ENCODE measurements around the gene ADGRD1.

The ADGRD1 gene

GRCh38 chr12:131041216-131041967, 87.7 kb downstream of the ADGRD1 start:
- Histone ChIP-seq H3K79me2 (ENCODE audit: insufficient read depth, low read length) (no peaks in the 10 kb centered on the region), H3K36me3 (ENCODE audit: insufficient read depth, low read length) (no peaks in the 10 kb centered on the region), H3K4me3 (ENCODE audit: low read depth, low read length, poor library complexity, severe bottlenecking) (no peak overlapping the region), H4K20me1 (ENCODE audit: insufficient read depth, low read length) (no peaks in the 10 kb centered on the region), H3K27ac (ENCODE audit: low read depth, low read length, poor library complexity, severe bottlenecking) (no peak overlapping the region), H3K4me2 (ENCODE audit: low read length) (no peak overlapping the region), H3K9me2 (ENCODE audit: low read depth, low read length) (no peaks in the 10 kb centered on the region), H3F3A (ENCODE audit: insufficient read depth, low read length) (no peaks in the 10 kb centered on the region), H3K4me1 (ENCODE audit: insufficient read depth, low read length, severe bottlenecking) (no peaks in the 10 kb centered on the region), H3K27me3 (ENCODE audit: insufficient read depth, low read length) (no peaks in the 10 kb centered on the region), H2AFZ (ENCODE audit: low read length) (no peak overlapping the region), H3K9me3 (ENCODE audit: low read length) (no peaks in the 10 kb centered on the region), H3K9ac (ENCODE audit: low read length) (no peak overlapping the region)
- TF ChIP-seq CTCF (IDR thresholded peaks at IDR 0.05; ENCODE audit: low read length) (no peak), EZH2 (IDR thresholded peaks at IDR 0.05; ENCODE audit: borderline replicate concordance, low read length) (no peak)

- no peaks in the 10 kb centered on the region for H3K27me3 ChIP-seq (ENCODE audit: insufficient read depth, low read length)
- H3F3A ChIP-seq (ENCODE audit: insufficient read depth, low read length): no peaks in the 10 kb centered on the region
- H3K27ac ChIP-seq (ENCODE audit: low read depth, low read length, poor library complexity, severe bottlenecking): no peak overlapping the region
- H3K36me3 ChIP-seq (ENCODE audit: insufficient read depth, low read length): no peaks in the 10 kb centered on the region
- no peak overlapping the region for H2AFZ ChIP-seq (ENCODE audit: low read length)
- H3K4me3 ChIP-seq (ENCODE audit: low read depth, low read length, poor library complexity, severe bottlenecking): no peak overlapping the region
- H3K4me1 ChIP-seq (ENCODE audit: insufficient read depth, low read length, severe bottlenecking): no peaks in the 10 kb centered on the region
- H4K20me1 ChIP-seq (ENCODE audit: insufficient read depth, low read length): no peaks in the 10 kb centered on the region
- TF ChIP-seq EZH2 (IDR thresholded peaks at IDR 0.05; ENCODE audit: borderline replicate concordance, low read length) (no peak), CTCF (IDR thresholded peaks at IDR 0.05; ENCODE audit: low read length) (no peak)
- no peaks in the 10 kb centered on the region for H3K79me2 ChIP-seq (ENCODE audit: insufficient read depth, low read length)
- H3K9me2 ChIP-seq (ENCODE audit: low read depth, low read length): no peaks in the 10 kb centered on the region
- H3K9me3 ChIP-seq (ENCODE audit: low read length): no peaks in the 10 kb centered on the region
- H3K4me2 ChIP-seq (ENCODE audit: low read length): no peak overlapping the region
- no peak overlapping the region for H3K9ac ChIP-seq (ENCODE audit: low read length)
Observed at GRCh38 chr12:131041968-131042833, 88.5 kb downstream of the ADGRD1 start.

GRCh38 chr12:131042834-131043245, 89.1 kb downstream of the ADGRD1 start:
- Histone ChIP-seq H2AFZ (ENCODE audit: low read length) (no peak overlapping the region), H3K4me1 (ENCODE audit: insufficient read depth, low read length, severe bottlenecking) (no peaks in the 10 kb centered on the region), H3K4me3 (ENCODE audit: low read depth, low read length, poor library complexity, severe bottlenecking) (no peak overlapping the region), H4K20me1 (ENCODE audit: insufficient read depth, low read length) (no peaks in the 10 kb centered on the region), H3K9me3 (ENCODE audit: low read length) (no peaks in the 10 kb centered on the region), H3K9me2 (ENCODE audit: low read depth, low read length) (no peaks in the 10 kb centered on the region), H3K27ac (ENCODE audit: low read depth, low read length, poor library complexity, severe bottlenecking) (no peak overlapping the region), H3K79me2 (ENCODE audit: insufficient read depth, low read length) (no peaks in the 10 kb centered on the region), H3K9ac (ENCODE audit: low read length) (no peak overlapping the region), H3K27me3 (ENCODE audit: insufficient read depth, low read length) (no peaks in the 10 kb centered on the region), H3K4me2 (ENCODE audit: low read length) (no peak overlapping the region), H3K36me3 (ENCODE audit: insufficient read depth, low read length) (no peaks in the 10 kb centered on the region), H3F3A (ENCODE audit: insufficient read depth, low read length) (no peaks in the 10 kb centered on the region)
- no peak for TF ChIP-seq EZH2 (IDR thresholded peaks at IDR 0.05; ENCODE audit: borderline replicate concordance, low read length)
- no peak for TF ChIP-seq CTCF (IDR thresholded peaks at IDR 0.05; ENCODE audit: low read length)

Data from OCI-LY1 (cell line).